Adrenal gland (tissue), 12 donors: ENCODE measurements around the gene CYP11A1. TPM values are rescaled to one million over a fixed set of nuclear protein-coding genes. Genes with fewer than 3 reads are reported as not detected.
"Not testable (repeated sequence)": the region's sequence is repeated elsewhere in the genome, so short reads cannot be mapped to it uniquely, and the experiment has no call there.

ENCODE experiments used
- DNase-seq, 7 donors: peaks; one replicate each; pipeline ENCODE4 v3.0.0-alpha.2; 2019 to 2020
- H3K27ac ChIP-seq, 5 donors: fragments of 200-600 bp; sonication (generic) in 4 of 5; 1 replicate in 3 of 5; 2 replicates in 2 of 5; pipeline versions ENCODE4 v1.5.1 to v1.8.0; 2016 to 2020; ENCODE audit warnings: mild to moderate bottlenecking in 1 of 5
- H3K27me3 ChIP-seq: fragments of 200-600 bp; 2 replicates; pipeline ENCODE4 v1.8.0; 2021
- H3K36me3 ChIP-seq, 2 donors: fragments of 200-600 bp; replicated peaks in 1 of 2; 1 replicate in 1 of 2; 2 replicates in 1 of 2; pipeline versions ENCODE4 v1.5.1 to v1.8.0; 2018 to 2022
- H3K4me1 ChIP-seq, 2 donors: fragments of 200-600 bp; replicated peaks in 1 of 2; 1 replicate in 1 of 2; 2 replicates in 1 of 2; pipeline versions ENCODE4 v1.5.1 to v1.8.0; 2018 to 2021
- H3K4me3 ChIP-seq, 4 donors: fragments of 200-600 bp; sonication (generic) in 3 of 4; one replicate each; pipeline ENCODE4 v1.5.1; 2016 to 2018
- H3K9me3 ChIP-seq, 3 donors: fragments of 200-600 bp; sonication (generic) in 1 of 3; replicated peaks in 1 of 3; 1 replicate in 2 of 3; 2 replicates in 1 of 3; pipeline versions ENCODE4 v1.5.1 to v1.8.0; 2016 to 2021
- CTCF ChIP-seq, 6 experiments: fragments of 450-650 bp in 4 of 6; fragments of 200-600 bp in 2 of 6; sonication (generic) in 1 of 6; IDR thresholded peaks; 1 replicate in 5 of 6; 2 replicates in 1 of 6; pipeline versions ENCODE4 v1.5.1 to v1.8.0; 2016 to 2021; ENCODE audit warnings: antibody characterized with exemption in 6 of 6, mild to moderate bottlenecking in 2 of 6, moderate library complexity in 1 of 6
- POLR2A ChIP-seq, 2 donors: fragments of 450-650 bp; IDR thresholded peaks; one replicate each; pipeline ENCODE4 v1.6.1; 2017; ENCODE audit warnings: antibody characterized with exemption in 2 of 2, mild to moderate bottlenecking in 2 of 2, moderate library complexity in 1 of 2
- WGBS, 4 donors: extraction: QIAGEN DNeasy Blood & Tissue Kit in 2 of 4; methylation state at CpG; one replicate each; pipeline versions ENCODE4 v1.1.5 to v1.1.7; 2013 to 2017; 5-methylcytosine and 5-hydroxymethylcytosine counted together
- intact Hi-C, 2 donors: fragments of 100-400 bp; cut with DNase I; formaldehyde crosslinking; loops; one replicate each; pipeline versions ENCODE4 v1.14.1 to v1.15.0; 2022 to 2023
- polyA plus RNA-seq, 3 donors: library from polyadenylated mRNA; stranded (reverse); fragments of 200-250 nt in 2 of 3; fragments of 350-450 nt in 1 of 3; fragmentation: Illumina TruSeq in 1 of 3; extraction: RNeasy Lipid Tissue Mini Kit (QIAGEN cat#74804) in 1 of 3; gene quantifications; one replicate each; pipeline ENCODE4 v1.2.3, GENCODE V29; 2013 to 2014
- total RNA-seq, 9 donors: library from RNA; depleted of rRNA in 4 of 9; stranded (reverse); fragments of >200 nt in 4 of 9; fragments of 120-200 nt in 1 of 9; fragmentation: NEBNext Ultra II Directional in 1 of 9; extraction: Animal tissue kit (Norgen Biotek cat#: 25700) in 1 of 9; gene quantifications; one replicate each; pipeline versions ENCODE4 v1.1.0 to v1.2.4, GENCODE V29; 2013 to 2023
- donor health status: healthy with polysubstance abuse.
- donor health status: Bipolar disorder and iron deficiency.
- donor health status: DM: yes; HTN: yes; CAD: no.
- donor health status: DM: no; HTN: no; CAD: no.
- donor health status: DM: no; HTN: no; CAD: no.
- donor health status: DM: yes; HTN: yes; CAD: no.

CYP11A1 gene
- total and polyA plus RNA-seq, 12 donors = 233 to 5,219 (median 1,366) TPM

GRCh38 chr15:74392902-74393301 lies 25.5 kb upstream of the CYP11A1 start:
- TF ChIP-seq CTCF (IDR thresholded peaks at IDR 0.05) = no peak
- no peak for TF ChIP-seq POLR2A (IDR thresholded peaks at IDR 0.05)
- no peak overlapping the region for H3K27ac ChIP-seq
- no peak for DNase-seq
- H3K36me3 ChIP-seq = no peaks in the 10 kb centered on the region
- intact Hi-C loops = no loop called here
- no peaks in the 10 kb centered on the region for H3K4me1 ChIP-seq
- 87 to 92% (median 88%) methylated on average over 7 of the region's 7 CpGs for WGBS, 4 donors
- H3K9me3 ChIP-seq = no peaks in the 10 kb centered on the region
- no peak overlapping the region for H3K4me3 ChIP-seq
- no peaks in the 10 kb centered on the region for H3K27me3 ChIP-seq

GRCh38 chr15:74392451-74392830 lies 25.0 kb upstream of the CYP11A1 start:
- WGBS, 4 donors = 50 to 80% (median 68%) methylated on average over 8 of the region's 8 CpGs
- no peaks in the 10 kb centered on the region for H3K27me3 ChIP-seq
- no peaks in the 10 kb centered on the region for H3K4me1 ChIP-seq
- TF ChIP-seq POLR2A (IDR thresholded peaks at IDR 0.05) (no peak), CTCF (IDR thresholded peaks at IDR 0.05) (no peak)
- H3K9me3 ChIP-seq = no peaks in the 10 kb centered on the region
- no peak overlapping the region for H3K27ac ChIP-seq
- H3K36me3 ChIP-seq = no peaks in the 10 kb centered on the region
- no peak for DNase-seq
- H3K4me3 ChIP-seq = no peak overlapping the region
- intact Hi-C loops = no loop called here

GRCh38 chr15:74391582-74392450 lies 24.4 kb upstream of the CYP11A1 start:
- Histone ChIP-seq H3K4me1 (no peaks in the 10 kb centered on the region), H3K36me3 (no peaks in the 10 kb centered on the region), H3K27me3 (no peaks in the 10 kb centered on the region), H3K9me3 (no peaks in the 10 kb centered on the region), H3K27ac (no peak overlapping the region), H3K4me3 (no peak overlapping the region)
- TF ChIP-seq CTCF (IDR thresholded peaks at IDR 0.05) = no peak
- no peak for TF ChIP-seq POLR2A (IDR thresholded peaks at IDR 0.05)
- 80 to 85% (median 82%) methylated on average over 9 of the region's 9 CpGs for WGBS, 4 donors
- intact Hi-C loops = no loop called here
- DNase-seq = no peak

GRCh38 chr15:74390647-74391288 lies 23.3 kb upstream of the CYP11A1 start:
- no peak overlapping the region for H3K4me3 ChIP-seq
- intact Hi-C loops = no loop called here
- H3K27ac ChIP-seq = no peak overlapping the region
- H3K4me1 ChIP-seq = no peaks in the 10 kb centered on the region
- DNase-seq = no peak
- TF ChIP-seq CTCF (IDR thresholded peaks at IDR 0.05) = no peak
- no peak for TF ChIP-seq POLR2A (IDR thresholded peaks at IDR 0.05)
- H3K27me3 ChIP-seq = no peaks in the 10 kb centered on the region
- H3K9me3 ChIP-seq = no peaks in the 10 kb centered on the region
- WGBS, 4 donors = 76 to 89% (median 78%) methylated on average over 7 to 12 of the region's 12 CpGs
- no peaks in the 10 kb centered on the region for H3K36me3 ChIP-seq

GRCh38 chr15:74390049-74390646 lies 22.7 kb upstream of the CYP11A1 start:
- H3K4me3 ChIP-seq, H3K9me3 ChIP-seq, H3K36me3 ChIP-seq, H3K27me3 ChIP-seq, DNase-seq, intact Hi-C loops, H3K4me1 ChIP-seq, H3K27ac ChIP-seq: not testable (repeated sequence)
- WGBS, 4 donors = 84 to 97% (median 92%) methylated on average over 8 to 11 of the region's 11 CpGs
